GM19467 (cell line): ENCODE results near the gene KLHL29.
"Not testable (repeated sequence)": the region's sequence is repeated elsewhere in the genome, so short reads cannot be mapped to it uniquely, and the experiment has no call there.

Experiments
- ATAC-seq: cut with Tn5 transposase; IDR thresholded peaks from one replicate; pipeline ENCODE4 v1.9.1; 2021; ENCODE audit warnings: mild to moderate bottlenecking, moderate library complexity; ENCODE audit not compliant: unreplicated experiment

KLHL29 gene

GRCh38 chr2:23698721-23699579 is 314.0 kb downstream of the KLHL29 start:
- ATAC-seq, result no peak

- no peak for ATAC-seq
Measured at GRCh38 chr2:23699580-23699925, 314.6 kb downstream of the KLHL29 start.

GRCh38 chr2:23700627-23701026 is 315.6 kb downstream of the KLHL29 start:
- ATAC-seq, result no peak

GRCh38 chr2:23703037-23703582 is 318.1 kb downstream of the KLHL29 start:
- ATAC-seq, result no peak

- no peak for ATAC-seq
Measured at GRCh38 chr2:23703583-23704385, 318.8 kb downstream of the KLHL29 start.

- no peak for ATAC-seq
Measured at GRCh38 chr2:23705771-23706612, 321.0 kb downstream of the KLHL29 start.

GRCh38 chr2:23706613-23707078 is 321.7 kb downstream of the KLHL29 start:
- ATAC-seq, result no peak

- no peak for ATAC-seq
Measured at GRCh38 chr2:23707096-23707495, 322.1 kb downstream of the KLHL29 start.

- no peak for ATAC-seq
Measured at GRCh38 chr2:23708771-23709170, 323.8 kb downstream of the KLHL29 start.

GRCh38 chr2:23709311-23709710 is 324.3 kb downstream of the KLHL29 start:
- ATAC-seq, result no peak

GRCh38 chr2:23711979-23712755 is 327.2 kb downstream of the KLHL29 start:
- no peak for ATAC-seq

GRCh38 chr2:23712756-23713151 is 327.8 kb downstream of the KLHL29 start:
- no peak for ATAC-seq

GRCh38 chr2:23713351-23713750 is 328.4 kb downstream of the KLHL29 start:
- no peak for ATAC-seq

GRCh38 chr2:23718931-23719700 is 334.1 kb downstream of the KLHL29 start:
- no peak for ATAC-seq

- ATAC-seq, result no peak
Measured at GRCh38 chr2:23719716-23720115, 334.7 kb downstream of the KLHL29 start.

GRCh38 chr2:23720705-23721453 is 335.9 kb downstream of the KLHL29 start:
- no peak for ATAC-seq

- ATAC-seq, result no peak
Measured at GRCh38 chr2:23721454-23721826, 336.5 kb downstream of the KLHL29 start.

GRCh38 chr2:23722255-23722654 is 337.3 kb downstream of the KLHL29 start:
- no peak for ATAC-seq

- ATAC-seq, result not testable (repeated sequence)
Measured at GRCh38 chr2:23723029-23723428, 338.1 kb downstream of the KLHL29 start.
